Fibroblast of skin of left quadriceps (primary cell): Measurements from ENCODE around the gene TIAM2.
A peak's percentile ranks its signal among the peaks of the same experiment; 100 is the strongest.
"Not testable (repeated sequence)": the region's sequence is repeated elsewhere in the genome, so short reads cannot be mapped to it uniquely, and the experiment has no call there.

Experiments used
- DNase-seq, 2 experiments: peaks; one replicate each; pipeline ENCODE4 v3.0.0-alpha.2; 2013; ENCODE audit warnings: low read depth in 2 of 2

The TIAM2 gene

DNA sequence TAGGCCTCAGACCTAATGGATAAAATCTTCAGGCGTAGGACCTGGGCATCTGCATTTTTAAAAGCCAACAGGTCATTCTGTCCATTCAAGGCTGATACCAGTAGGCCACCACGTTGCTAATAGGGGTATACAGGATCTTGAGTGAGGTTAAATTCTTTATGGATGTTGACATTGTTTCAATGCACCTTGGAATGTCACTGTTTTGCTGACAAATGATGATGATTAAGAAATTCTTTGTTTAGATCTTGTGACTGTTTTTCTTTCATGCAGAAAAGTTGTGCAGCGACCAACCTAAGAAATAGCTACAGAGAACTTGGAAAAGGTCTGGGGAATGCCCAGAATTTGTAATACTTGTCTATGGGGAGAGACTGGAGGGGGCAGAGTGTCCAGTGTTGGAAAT, 167.6 kb downstream of the TIAM2 start:
- no peak for DNase-seq

DNA sequence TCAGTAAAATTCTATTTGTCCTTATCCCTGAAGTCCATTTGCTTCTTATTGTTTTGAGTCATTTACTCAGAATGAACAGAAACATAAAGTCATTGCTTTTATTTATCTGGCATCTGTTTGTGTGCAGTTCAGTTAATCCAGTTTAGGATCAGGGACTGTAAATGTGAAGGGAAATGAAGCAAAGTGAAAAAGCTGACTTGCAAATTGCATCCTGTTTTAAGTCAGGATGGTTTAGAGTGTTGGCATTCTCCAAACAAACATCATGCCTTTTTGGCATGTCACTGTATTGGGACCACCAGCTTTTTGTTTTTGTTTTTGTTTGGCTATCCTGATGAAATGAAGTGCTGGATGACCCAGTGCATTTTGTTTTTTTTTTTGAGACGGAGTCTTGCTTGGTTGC, 168.5 kb downstream of the TIAM2 start:
- no peak for DNase-seq

DNA sequence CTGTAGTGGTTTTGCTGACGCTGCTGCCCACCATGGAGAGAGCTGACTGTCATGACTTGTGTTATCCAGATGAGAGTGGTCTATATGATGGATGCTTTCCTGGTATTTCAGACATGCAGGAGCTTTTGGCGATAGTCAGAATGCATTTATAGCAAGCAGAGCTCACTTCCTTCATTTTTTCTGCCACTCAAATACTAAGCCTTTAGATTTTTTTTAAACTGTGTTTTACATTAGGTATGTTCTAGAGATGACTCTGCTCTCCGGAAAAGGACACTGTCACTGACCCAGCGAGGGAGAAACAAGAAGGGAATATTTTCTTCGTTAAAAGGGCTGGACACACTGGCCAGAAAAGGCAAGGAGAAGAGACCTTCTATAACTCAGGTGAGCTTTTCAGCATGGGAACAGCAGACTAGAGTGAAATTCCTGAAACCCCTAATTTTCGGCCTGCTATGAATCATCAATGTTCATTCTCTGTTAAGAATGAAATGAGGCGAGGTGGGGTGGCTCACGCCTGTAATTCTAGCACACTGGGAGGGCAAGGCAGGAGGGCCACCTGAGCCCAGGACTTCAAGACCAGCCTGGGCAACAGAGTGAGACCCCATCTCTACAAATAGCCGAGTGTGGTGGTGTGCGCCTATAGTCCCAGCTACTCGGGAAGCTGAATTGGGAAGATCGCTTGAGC, 170.1 kb downstream of the TIAM2 start:
- DNase-seq = no peak

DNA sequence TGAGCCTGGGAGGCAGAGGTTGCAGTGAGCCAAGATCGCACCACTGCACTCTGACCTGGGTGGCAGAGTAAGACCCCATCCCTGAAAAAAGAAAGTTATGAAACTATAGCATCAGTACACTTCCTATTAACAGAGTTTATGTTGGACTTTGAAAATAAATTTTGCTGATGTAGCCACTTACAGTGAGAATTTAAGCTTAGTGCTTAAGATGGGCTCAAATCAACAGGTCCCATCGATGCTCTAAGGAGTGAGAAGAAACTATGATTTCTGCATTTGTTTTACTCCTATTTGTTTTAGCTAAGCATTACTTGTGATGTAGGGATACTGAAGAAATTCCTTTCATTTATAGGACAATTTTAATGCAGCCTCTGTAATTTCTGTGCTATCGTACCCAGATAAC, 175.4 kb downstream of the TIAM2 start:
- no peak for DNase-seq

DNA sequence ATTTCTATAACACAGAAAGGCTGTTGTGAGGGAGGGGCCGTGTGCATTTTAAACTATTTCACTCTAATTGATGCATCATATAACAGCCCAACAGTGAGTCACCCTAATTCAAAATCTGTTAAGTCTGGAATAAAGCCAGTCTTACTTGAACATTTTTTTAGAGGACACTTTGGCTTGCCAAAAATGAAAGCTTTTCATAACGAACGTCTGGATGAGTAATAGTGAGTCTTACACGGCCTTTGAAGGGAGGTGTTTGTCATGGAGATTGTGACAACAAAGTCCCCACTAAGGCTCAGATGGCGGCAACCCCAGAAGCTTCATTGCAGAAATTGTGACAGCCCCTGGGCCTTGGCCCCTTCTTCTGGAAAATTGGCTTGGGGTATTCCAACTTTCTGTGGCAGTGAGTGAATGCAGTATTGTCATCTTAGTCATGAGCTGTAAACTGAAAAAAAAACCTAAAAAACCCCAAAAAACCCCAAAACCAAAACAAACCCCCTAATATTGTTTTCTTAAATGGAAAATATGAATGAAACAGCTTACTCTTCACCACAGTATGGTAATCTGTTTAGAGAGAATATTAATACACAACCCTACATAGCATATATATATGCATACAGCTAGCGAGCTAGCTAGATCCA, 176.1 kb downstream of the TIAM2 start:
- peak; percentile 92 to 93 for DNase-seq

DNA sequence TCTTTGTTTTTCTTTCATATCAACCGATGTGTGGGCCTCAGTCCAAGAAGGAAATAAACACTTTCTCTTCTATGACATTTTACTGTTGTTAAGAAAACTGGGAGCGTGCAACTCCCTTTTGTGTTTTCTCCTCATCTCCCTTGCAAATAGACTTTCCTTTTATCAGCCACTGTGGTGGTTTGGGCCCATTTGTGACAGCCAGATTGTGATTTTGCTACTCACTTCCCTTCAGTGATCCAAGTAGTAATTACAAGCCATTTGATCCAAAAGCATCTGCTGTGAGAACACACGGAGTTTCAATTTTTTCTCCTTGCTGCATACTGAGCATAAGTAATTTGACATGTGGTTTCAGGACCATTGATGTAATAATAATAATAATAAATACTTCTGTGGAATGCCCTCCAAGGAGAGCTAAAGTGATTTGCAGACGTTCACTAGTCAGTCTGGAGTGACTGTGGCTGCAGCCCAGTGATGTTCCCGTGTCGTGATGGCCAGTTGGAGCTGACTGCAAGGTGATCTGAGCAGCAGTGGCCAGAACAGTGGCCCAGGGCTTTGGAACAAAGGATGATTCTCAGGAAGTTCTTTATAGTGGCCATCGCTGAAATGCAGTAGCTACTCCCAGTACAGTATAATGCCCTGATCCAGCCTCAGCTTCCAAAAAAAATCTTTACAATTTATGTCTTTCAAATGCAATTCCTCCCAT, 176.8 kb downstream of the TIAM2 start:
- no peak for DNase-seq

DNA sequence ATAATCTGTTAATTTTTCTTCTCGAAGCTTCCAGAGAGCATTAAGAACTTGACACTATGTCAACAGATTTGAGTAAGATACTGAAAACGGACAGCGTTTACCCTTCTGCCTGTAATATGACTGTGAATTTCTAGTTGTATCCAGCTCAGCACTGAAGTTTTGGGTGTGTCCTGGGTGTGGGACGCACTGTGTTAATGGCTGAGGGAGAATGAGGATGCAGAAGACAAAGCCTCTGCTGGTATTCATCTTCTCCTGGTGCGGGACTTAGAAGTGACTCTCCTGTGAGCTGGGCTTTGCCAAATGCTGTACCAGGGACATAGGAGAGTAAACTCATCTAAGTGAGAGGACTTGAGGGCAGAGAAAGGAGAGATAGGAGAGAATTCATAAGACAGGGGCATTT, 178.4 kb downstream of the TIAM2 start:
- no peak for DNase-seq

DNA sequence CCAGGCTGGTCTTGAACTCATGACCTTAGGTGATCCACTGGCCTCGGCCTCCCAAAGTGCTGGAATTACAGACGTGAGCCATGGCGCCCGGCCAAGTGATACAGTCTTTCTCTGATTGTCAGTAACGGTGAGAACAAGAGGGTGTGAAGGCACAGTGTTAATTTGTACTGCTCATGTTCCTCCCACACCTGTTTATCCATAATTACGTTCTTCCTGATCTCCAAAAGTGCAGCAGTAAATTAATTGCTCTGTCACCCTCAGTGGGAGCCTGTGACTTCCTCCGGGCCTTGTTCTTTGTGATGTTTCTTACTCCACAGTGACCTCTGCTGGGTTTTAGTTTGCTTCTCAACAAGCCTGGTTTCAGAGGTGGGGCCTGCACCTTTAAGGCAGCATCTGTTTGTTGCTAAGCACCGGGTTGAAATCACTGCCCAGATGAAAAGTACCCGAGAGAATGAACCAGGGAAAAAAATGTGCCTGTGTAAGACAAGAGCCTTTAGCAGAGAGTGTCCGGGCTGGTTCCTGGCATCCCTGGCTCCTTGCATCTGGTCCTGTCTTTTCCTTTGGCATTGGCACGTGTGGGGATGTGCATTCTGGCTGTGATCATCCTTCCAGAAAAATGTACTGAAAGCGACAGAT, 179.6 kb downstream of the TIAM2 start:
- DNase-seq = peak; percentile 58 to 66

DNA sequence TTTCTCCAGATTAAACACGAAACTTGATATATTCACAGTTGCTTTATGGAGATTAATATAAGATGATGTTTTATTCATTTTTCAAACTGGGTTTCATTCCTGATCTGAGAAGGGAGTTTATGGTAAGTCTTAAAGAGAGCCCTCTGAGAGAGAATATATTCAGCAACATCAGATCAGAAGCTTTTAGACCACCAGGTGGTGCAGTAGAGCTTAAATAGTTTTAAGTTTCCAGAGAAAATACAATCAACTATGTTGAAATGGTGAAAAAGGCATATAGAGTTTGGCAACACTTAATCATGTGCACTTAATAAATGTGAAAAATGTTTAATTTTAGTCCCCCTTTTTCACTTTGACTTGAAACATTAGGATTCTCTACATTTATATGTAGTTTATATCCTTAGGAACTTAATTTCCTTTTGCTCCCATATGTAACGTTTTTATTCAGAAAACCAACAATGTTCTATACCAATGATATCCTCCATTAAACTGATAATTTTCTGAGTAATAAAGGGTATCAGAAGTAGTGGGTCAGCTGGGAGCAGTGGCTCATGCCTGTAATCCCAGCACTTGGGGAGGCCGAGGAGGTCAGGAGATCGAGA, 182.3 kb downstream of the TIAM2 start:
- peak in 1 of 2 experiments; percentile 59 for DNase-seq

DNA sequence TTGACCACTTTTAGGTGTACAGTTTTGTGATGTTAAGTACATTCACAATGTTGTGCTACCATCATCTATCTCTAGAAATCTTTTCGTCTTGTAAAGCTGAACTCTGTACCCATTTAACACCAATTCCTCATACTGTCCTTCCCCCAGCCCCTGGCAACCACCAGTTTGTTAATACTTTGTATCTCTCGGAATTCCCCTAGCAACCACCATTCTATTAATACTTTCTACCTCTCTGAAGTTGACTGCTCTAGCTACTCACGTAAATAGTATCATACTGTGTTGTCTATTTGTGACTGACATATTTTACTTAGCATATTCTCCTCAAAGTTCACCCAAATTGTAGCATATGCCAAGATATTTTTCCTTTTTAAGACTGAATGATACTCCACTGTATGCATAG, 186.4 kb downstream of the TIAM2 start:
- DNase-seq = no peak

DNA sequence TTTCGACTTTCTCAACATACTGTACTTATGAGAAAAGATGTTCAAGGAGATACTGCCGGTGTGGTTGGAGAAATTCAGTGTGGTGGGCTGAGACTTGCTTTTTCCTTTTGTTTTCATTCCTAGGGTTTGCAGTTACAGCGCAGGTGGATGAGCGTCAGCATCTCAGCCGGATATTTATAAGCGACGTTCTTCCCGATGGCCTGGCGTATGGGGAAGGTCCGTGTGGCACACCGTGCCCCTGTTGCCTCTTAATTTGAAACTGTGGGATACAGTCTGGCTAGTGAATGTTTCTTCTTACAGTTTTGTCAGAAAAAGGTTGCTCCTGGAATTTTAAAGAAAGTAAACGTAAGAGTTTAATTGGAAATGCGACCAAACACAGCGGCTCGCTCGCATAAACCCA, 187.0 kb downstream of the TIAM2 start:
- DNase-seq = no peak

DNA sequence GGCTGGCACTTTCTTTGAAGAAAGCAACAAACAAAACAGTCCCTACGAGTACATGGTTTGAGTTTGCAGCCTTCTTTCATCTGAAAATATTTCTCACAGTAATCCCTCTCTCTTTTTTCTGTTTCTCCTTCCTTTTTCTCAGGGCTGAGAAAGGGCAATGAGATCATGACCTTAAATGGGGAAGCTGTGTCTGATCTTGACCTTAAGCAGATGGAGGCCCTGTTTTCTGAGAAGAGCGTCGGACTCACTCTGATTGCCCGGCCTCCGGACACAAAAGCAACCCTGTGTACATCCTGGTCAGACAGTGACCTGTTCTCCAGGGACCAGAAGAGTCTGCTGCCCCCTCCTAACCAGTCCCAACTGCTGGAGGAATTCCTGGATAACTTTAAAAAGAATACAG, 188.0 kb downstream of the TIAM2 start:
- DNase-seq = no peak

DNA sequence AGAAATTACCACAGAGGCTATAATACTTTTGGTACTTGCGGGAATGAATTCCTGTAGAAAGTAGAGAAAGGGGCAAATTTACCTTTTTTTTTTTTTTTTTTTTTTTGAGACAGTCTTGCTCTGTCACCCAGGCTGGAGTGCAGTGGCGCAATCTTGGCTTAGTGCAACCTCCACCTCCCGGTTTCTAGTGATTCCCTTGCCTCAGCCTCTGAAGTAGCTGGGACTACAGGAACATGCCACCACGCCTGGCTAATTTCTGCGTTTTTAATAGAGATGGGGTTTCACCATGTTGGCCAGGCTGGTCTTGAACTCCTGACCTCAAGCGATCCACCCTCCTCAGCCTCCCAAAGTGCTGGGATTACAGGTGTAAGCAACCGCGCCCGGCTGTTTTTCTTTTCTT, 189.9 kb downstream of the TIAM2 start:
- not testable (repeated sequence) for DNase-seq

DNA sequence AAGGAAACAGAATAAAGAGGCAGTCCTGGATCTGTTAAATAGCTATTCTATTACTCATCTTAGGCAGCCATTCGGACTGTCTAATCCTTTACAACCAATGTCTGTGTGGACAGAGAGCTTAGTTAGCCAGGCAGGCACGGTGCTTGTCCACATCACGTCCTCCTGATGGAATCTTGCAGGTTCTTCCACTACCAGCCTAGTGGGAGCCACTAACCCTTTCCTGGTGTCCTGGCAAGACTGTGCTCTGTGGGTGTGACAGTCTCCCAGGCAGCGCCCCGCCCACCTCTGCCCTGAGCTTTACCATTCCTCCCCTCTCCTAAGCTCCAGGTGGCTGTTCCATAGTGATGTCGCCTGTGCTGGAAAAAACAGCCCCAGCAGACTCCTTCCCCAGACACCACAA, 190.4 kb downstream of the TIAM2 start:
- no peak for DNase-seq

DNA sequence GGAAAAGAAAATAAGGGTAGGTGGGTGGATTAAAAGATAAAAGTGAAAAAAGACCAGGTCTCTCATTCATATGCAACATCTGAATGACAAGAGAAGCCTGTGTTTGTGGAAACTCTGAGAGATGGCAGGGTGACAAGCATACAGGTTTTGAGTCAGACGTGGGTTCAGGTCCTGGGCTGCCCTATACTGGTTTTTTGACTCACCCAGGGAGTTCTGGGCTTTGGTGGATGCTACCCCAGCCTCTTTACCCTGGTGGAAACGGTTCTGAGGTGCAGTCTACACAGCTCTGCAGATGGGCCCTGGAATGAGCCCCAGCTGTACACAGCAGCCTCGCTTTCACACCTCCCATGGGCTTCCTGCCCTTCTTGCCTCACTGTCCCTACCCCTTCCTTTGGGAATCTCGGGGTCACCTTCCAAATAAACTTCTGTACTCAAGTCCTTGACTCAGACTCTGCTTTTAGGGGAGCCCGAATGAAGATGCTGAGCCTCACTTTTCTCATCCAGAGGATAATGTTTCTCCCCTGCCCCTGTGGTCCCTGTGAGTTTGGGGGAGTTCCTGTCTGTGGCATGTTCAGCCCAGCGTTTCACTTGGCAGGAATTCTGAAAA, 191.0 kb downstream of the TIAM2 start:
- DNase-seq = no peak

DNA sequence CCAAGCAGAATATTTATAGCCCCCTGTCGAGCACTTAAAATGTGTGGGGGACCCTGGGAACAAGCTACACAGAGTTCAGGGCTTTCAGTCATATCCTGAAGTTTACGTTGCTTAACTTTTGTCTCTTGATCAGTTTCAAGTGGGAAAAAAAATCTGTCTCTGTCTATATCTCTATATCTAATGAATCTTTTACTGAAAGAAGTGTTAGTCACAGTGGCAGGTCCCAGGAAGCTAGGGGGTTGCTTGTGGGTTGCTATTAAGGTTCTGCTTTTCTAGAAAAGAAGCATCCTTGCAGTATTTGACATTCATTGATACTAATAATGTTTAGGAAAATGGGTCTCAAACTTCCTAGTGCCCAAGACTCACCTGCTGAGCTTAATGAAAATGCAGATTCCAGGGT, 192.0 kb downstream of the TIAM2 start:
- no peak for DNase-seq

DNA sequence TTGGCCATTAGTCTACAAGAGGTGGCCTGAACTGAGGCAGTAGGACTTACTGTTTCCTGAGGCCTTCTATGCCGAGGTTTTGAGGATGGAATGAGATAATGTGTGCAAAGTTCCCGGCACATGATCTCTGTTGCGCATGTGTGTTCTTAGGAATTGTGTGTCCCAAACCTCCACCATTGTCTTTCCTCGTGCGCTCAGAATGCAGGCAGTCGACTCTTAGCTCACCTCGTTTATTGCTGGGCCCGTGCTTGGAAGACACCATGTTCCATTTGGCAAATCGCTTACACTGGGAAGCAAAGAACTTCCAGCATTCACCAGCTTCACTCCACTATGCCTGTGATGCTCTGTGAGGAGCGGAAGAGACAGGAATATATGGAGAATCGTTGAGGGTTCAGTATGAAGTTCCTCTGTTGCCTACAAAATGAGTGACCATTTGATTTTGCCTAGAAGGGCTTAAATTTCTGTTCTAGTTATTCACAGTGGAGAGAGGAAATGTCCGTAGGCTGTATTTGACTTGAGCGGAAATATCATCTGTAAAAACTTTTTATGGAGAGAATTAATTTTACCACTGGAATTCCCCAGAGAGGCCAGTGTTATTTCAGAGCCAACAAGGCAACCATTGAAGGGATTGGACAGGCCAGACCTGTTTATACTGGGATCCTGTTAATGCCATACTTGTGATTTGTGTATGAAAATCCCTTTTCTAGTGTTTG, 193.0 kb downstream of the TIAM2 start:
- DNase-seq = no peak

DNA sequence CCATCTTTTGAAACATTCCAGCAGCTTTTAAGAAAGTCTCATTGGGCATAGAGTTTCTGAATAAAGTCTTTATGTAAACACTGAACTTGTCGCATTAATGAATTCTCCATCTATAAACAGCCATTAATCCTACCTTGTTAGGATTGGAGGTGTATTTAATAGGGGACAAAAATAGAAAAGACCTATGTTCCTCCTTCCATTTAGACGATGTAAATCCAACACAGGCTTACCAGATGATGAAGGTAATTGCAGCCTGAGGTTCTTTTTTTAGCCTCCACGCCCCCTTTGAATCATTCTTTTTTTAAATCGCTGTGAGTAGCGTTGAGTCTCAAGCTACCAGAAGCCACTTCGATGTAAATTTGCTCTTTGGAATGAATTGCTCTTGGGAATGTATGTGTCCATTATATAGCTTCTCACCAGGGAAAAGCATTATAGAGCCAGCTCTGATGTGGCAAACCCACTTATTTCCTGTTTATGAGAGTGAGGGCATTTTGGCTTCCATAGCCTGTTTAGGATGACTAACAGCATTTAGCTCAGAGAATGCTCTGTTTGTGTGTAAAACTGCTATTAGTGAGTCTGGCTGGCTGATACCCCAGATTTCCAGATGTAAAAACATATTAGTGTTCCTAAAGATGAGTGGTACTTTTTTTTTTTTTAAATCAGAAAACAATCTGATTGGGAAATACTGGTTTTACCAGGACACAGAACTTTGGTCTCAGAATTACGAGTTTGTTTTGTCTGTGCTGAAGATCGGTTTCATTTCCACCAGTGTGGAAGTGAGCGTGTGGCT, 193.8 kb downstream of the TIAM2 start:
- DNase-seq = peak; percentile 96

DNA sequence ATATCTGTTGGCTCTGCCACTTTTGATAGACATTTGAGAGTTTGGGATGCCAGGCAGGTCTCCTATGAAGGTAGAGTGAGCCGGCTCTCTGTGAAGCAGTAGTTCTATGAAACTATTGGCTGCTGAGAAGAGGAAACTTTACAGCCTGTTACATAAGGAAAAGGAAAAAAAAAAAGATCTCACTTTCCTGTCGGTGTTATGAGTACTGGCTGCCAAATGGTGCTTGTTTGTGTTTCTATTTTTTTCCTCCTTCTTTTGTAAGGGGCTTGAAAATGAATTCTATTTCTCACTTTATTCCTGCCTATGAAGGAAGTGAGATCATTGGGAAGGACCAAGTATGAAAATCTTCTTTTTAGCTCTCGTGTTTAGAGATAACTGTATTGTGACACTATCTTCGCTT, 195.6 kb downstream of the TIAM2 start:
- DNase-seq = no peak

DNA sequence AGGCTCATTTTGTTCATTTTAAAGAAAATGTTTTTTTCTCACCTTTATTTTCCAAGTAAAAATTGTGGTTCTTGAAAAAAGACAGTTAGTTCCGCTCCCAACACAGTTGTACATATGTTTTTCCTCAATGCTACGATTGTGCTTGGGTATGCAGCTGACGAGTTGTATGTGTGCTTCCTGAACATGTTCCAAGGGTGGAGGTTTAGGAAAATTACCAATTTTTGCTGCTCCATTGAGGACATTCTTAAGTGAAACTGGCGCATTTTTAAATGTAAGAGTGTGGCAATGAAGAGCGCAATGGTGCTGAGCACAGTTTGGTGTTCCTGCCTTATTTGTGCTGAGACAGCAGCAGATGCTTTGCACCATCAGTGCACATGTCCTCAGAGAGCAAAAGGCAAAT, 198.4 kb downstream of the TIAM2 start:
- DNase-seq = no peak
